ENCODE data around the gene DSCAML1.

The DSCAML1 gene

DNA sequence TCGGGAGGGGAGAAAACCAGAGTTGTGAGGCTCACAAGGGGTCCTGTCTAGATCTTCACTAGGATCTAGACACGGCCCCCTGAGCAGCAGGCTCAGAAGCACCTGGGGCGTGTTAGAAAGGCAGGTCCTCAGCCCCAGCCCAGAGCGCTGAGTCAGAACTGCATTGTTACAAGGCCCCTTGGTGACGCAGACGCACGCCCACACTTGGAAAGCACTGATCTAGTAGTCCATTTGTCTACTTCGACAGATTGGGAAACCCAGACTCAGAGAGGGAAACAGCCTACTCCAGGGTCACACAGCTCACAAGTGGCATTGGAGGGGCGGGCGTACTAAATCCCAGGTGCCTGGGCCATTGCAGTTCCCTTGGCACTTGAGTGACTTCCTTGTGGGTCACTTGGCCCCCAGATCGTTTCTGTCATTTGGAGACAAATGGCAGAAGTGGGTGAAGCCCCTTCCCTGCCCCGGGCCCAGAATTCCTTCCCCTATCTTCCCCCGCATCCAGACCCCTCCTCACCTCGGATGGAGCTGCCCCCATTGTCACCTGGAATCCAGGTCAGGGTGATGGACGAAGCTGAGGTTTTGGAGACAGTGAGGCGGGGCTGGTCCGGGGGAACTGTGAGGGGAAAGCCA, 358.5 kb downstream of the DSCAML1 start:
- DNase-seq (ENCODE audit: insufficient read length, low spot score), result no peak

DNA sequence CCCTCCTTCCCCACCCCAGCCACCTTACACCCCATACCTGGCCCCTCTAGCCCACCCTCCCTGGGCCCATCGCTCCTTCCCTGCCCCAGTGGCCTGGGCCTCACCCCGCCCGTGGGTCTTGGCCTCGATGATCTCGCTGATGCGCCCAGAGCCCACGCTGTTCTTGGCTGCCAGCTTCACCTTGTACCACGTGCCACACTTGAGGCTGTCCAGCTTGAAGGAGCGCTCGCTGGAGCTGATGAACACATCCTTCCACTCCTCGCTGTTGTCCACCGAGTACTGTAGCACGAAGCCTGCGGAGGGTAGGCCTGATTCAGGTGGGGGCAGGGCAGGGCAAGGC, 359.3 kb downstream of the DSCAML1 start:
- DNase-seq (ENCODE audit: insufficient read length, low spot score) (no peak), FAIRE-seq (no peak)
- TF ChIP-seq, protein P1, sequence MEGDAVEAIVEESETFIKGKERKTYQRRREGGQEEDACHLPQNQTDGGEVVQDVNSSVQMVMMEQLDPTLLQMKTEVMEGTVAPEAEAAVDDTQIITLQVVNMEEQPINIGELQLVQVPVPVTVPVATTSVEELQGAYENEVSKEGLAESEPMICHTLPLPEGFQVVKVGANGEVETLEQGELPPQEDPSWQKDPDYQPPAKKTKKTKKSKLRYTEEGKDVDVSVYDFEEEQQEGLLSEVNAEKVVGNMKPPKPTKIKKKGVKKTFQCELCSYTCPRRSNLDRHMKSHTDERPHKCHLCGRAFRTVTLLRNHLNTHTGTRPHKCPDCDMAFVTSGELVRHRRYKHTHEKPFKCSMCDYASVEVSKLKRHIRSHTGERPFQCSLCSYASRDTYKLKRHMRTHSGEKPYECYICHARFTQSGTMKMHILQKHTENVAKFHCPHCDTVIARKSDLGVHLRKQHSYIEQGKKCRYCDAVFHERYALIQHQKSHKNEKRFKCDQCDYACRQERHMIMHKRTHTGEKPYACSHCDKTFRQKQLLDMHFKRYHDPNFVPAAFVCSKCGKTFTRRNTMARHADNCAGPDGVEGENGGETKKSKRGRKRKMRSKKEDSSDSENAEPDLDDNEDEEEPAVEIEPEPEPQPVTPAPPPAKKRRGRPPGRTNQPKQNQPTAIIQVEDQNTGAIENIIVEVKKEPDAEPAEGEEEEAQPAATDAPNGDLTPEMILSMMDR (IDR thresholded peaks at IDR 0.05; ENCODE audit: insufficient read depth, missing control alignments), result no peak

More for the DNA sequence above, 358.5 kb downstream of the DSCAML1 start:
- TF ChIP-seq, protein P1 (IDR thresholded peaks at IDR 0.05; ENCODE audit: insufficient read depth, missing control alignments), result no peak
- FAIRE-seq, result no peak

DNA sequence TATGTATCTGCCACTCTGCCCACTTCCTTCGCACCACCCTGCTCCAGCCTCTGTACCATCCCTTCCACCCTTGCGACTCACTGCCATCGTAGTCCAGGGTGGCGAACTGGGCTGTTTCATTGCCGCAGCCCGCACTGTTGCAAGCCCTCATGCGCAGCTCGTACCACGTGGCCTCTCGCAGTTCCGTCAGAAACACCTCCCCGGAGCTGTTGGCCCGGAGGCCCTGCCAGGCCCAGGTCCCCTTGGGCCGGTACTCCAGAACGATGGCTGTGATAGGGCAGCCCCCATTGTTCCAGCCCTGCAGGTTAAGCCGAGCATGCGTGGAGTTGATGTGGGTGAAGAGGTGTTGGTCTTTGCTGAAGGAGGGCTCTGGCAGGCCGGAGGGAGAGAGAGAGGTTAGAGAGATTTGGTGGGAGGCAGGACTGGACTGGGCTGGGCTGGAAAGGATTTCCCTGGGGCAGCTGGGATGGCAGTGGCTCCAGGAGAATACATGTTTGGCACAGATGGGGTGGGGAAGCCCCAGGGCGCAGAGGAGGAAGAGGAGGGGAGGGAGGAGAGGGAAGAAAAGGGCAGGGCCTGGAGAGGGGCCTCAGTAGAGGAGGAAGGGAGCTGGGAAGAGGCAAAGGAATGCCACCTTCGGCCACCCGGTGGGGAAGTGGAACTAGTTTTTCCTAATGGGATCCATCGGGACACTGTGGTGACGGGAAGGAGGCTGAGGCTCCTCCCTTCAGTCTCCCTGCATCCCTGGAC, 359.8 kb downstream of the DSCAML1 start:
- no peak for FAIRE-seq
- no peak for DNase-seq (ENCODE audit: insufficient read length, low spot score)
- TF ChIP-seq, protein P1 (IDR thresholded peaks at IDR 0.05; ENCODE audit: insufficient read depth, missing control alignments), result no peak

DNA sequence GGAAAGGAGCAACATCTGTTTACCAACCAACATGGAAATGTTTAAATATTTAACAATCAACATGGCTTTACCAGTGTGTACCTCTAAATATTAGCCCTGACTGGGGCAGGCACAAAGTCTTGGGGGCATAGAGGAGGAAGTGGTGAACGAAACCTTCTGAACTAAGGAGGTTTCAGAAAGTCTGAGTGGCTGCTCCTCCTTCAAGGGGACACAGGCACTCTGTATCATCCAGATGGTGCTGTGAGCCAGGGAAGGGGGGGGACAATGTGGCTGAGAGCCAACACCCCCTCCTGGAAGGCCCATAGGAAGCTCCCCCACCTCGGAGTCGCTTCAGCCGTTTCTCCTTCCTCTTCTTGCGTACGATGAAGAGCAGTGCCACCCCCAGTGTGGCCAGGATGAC, 361.7 kb downstream of the DSCAML1 start:
- DNase-seq (ENCODE audit: insufficient read length, low spot score), result no peak
- no peak for FAIRE-seq
- TF ChIP-seq, protein P1 (IDR thresholded peaks at IDR 0.05; ENCODE audit: insufficient read depth, missing control alignments), result no peak

DNA sequence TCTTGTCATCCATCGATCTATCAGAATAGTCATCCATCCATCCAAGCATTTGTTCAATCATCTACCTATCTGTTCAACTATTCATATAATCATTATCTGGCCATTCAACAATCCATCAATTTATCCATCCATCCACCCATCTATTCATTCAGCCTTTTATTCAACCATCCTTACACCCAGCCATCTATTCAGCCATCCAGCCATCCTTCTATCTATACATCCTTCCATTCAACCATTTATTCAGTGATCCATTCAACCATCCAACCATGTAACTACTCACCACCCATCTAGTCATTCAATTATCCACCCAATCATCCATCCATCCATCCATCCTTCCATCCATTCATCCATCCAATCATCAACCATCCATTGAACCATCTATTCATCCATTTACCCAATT, 362.5 kb downstream of the DSCAML1 start:
- no peak for FAIRE-seq

DNA sequence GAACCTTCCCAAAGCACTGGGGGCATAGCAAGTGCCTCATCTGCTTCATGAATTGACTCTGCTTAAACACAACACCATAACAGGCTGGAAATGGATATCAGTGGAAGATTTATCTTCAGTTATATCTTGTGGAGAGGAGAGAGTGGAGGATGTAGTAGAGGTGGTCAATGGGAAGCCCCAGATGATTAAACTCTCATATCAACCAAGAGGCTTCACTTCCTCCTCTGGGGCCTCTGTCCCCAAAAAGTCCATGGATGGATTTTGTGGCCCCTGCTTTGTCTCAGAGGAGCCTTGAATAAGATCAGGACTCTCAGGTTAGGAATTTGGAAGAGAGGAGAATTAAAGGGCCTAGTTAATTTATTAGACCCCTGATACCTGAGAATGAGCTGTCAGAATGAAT, 363.3 kb downstream of the DSCAML1 start:
- TF ChIP-seq, protein P1 (IDR thresholded peaks at IDR 0.05; ENCODE audit: insufficient read depth, missing control alignments), result no peak
- FAIRE-seq (no peak), DNase-seq (ENCODE audit: insufficient read length, low spot score) (no peak)

More for the DNA sequence above, 362.5 kb downstream of the DSCAML1 start:
- no peak for DNase-seq (ENCODE audit: insufficient read length, low spot score)
- TF ChIP-seq, protein P1 (IDR thresholded peaks at IDR 0.05; ENCODE audit: insufficient read depth, missing control alignments), result no peak

DNA sequence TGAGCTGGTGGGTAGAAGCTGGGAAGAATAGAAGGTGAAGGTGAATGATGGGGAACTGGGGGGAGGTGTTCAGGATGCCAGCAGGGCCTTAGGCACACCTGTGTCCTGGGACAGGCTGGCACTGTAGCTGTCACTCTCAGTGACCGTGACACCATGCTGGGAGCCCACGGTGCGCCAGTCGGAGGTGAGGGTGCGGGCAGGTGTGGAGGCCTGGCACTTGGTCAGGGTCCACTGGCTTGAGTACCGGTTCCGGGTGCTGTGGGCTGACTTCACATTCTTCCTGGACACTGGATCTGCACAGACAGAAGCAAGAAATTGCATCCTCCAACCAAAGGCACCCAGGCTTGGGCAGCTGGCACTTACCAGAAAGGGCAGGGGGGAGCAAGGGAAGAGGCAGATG, 365.6 kb downstream of the DSCAML1 start:
- no peak for DNase-seq (ENCODE audit: insufficient read length, low spot score)
- FAIRE-seq, result no peak
- TF ChIP-seq, protein P1 (IDR thresholded peaks at IDR 0.05; ENCODE audit: insufficient read depth, missing control alignments), result no peak

Data from D721Med (cell line).